Loucy (cell line): ENCODE results near the gene RHOF.

Source experiments
- H2AFZ ChIP-seq: fragments of 200-600 bp; sonication (generic); 2 replicates; pipeline ENCODE4 v1.6.0; 2016; ENCODE audit warnings: antibody characterized with exemption, mild to moderate bottlenecking, low read length, moderate library complexity
- H3F3A ChIP-seq: fragments of 200-600 bp; 2 replicates; pipeline ENCODE4 v1.6.0; 2016; ENCODE audit warnings: antibody characterized with exemption, low read depth, mild to moderate bottlenecking
- H3K27me3 ChIP-seq: fragments of 200-600 bp; sonication (generic); 2 replicates; pipeline ENCODE4 v1.6.1; 2014; ENCODE audit warnings: low read length, mild to moderate bottlenecking; ENCODE audit not compliant: insufficient read depth, poor library complexity, severe bottlenecking
- H3K36me3 ChIP-seq: fragments of 200-600 bp; sonication (generic); 2 replicates; pipeline ENCODE4 v1.6.1; 2016; ENCODE audit warnings: low read length; ENCODE audit not compliant: insufficient read depth
- H3K4me1 ChIP-seq: fragments of 200-600 bp; sonication (generic); 2 replicates; pipeline ENCODE4 v1.5.1; 2014; ENCODE audit warnings: low read length, mild to moderate bottlenecking; ENCODE audit not compliant: insufficient read depth, poor library complexity, severe bottlenecking
- H3K4me2 ChIP-seq: fragments of 200-600 bp; sonication (generic); 2 replicates; pipeline ENCODE4 v1.6.0; 2014; ENCODE audit warnings: antibody characterized with exemption, low read length, low read depth, mild to moderate bottlenecking; ENCODE audit not compliant: poor library complexity, severe bottlenecking
- H3K4me3 ChIP-seq: fragments of 200-600 bp; sonication (generic); 2 replicates; pipeline ENCODE4 v1.5.1; 2014; ENCODE audit warnings: low read length, mild to moderate bottlenecking, mixed read lengths; ENCODE audit not compliant: poor library complexity, severe bottlenecking
- H3K79me2 ChIP-seq: fragments of 200-600 bp; sonication (generic); 2 replicates; pipeline ENCODE4 v1.6.1; 2014; ENCODE audit warnings: low read length; ENCODE audit not compliant: insufficient read depth
- H3K9ac ChIP-seq: fragments of 200-600 bp; sonication (generic); 2 replicates; pipeline ENCODE4 v1.6.0; 2014; ENCODE audit warnings: mild to moderate bottlenecking, low read depth, low read length, moderate library complexity; ENCODE audit not compliant: poor library complexity, severe bottlenecking
- H3K9me2 ChIP-seq: fragments of 200-600 bp; sonication (generic); replicated peaks from 2 replicates; pipeline ENCODE4 v1.6.1; 2016; ENCODE audit warnings: low read depth, low read length, mixed read lengths
- H3K9me3 ChIP-seq: fragments of 200-600 bp; sonication (generic); 2 replicates; pipeline ENCODE4 v1.6.1; 2014; ENCODE audit warnings: mild to moderate bottlenecking, antibody characterized with exemption, low read length, low read depth; ENCODE audit not compliant: insufficient read depth
- H4K20me1 ChIP-seq: fragments of 200-600 bp; sonication (generic); 2 replicates; pipeline ENCODE4 v1.6.0; 2014; ENCODE audit warnings: antibody characterized with exemption, low read length, mild to moderate bottlenecking; ENCODE audit not compliant: insufficient read depth, poor library complexity, severe bottlenecking
- EZH2phosphoT487 ChIP-seq: fragments of 200-600 bp; IDR thresholded peaks from 2 replicates; pipeline ENCODE4 v1.6.1; 2018; ENCODE audit warnings: antibody characterized with exemption, mild to moderate bottlenecking, moderate library complexity, borderline replicate concordance
- TF ChIP-seq, protein P1 (sequence below): fragments of 200-600 bp; sonication (generic); conservative IDR thresholded peaks from 2 replicates; pipeline ENCODE4 v1.5.1; 2014; ENCODE audit warnings: mild to moderate bottlenecking, antibody characterized with exemption, low read length

Gene RHOF

DNA sequence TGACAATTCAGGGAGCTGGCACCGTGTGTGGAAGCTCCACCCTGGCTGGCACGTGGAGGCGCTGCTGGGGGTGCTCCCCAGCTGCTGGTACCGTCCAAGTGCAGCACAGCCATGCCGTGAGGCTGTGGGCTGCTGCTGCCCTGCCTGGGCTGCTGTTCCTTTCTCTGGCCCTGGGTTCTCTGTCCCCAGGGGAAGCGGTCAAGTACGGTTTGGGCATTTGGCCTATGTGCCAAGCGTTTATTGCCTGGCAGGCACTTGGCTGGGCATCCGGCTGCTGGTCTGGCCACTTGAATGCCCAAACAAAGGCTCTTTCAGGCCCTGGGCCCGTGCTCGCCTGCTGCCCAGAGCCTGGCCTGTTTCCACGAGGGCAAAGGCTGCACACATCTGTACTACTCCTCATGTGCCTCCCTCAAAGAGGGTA, 39.6 kb downstream of the RHOF start:
- Histone ChIP-seq H3K4me1 (peaks cover 15% of the 10 kb centered on the region), H3K36me3 (0 out of 2 replicates have a peak, but pooled peaks cover 3% of the 10 kb centered on the region), H3K9ac (no peak overlapping the region), H3K27me3 (no peaks in the 10 kb centered on the region), H3K4me3 (no peak overlapping the region), H3K79me2 (no peaks in the 10 kb centered on the region), H3K9me3 (no peaks in the 10 kb centered on the region), H2AFZ (no peak overlapping the region), H3K9me2 (no peaks in the 10 kb centered on the region), H3K4me2 (no peak overlapping the region), H4K20me1 (no peaks in the 10 kb centered on the region), H3F3A (no peaks in the 10 kb centered on the region)
- TF ChIP-seq EZH2phosphoT487, result no peak
- TF ChIP-seq, protein P1, sequence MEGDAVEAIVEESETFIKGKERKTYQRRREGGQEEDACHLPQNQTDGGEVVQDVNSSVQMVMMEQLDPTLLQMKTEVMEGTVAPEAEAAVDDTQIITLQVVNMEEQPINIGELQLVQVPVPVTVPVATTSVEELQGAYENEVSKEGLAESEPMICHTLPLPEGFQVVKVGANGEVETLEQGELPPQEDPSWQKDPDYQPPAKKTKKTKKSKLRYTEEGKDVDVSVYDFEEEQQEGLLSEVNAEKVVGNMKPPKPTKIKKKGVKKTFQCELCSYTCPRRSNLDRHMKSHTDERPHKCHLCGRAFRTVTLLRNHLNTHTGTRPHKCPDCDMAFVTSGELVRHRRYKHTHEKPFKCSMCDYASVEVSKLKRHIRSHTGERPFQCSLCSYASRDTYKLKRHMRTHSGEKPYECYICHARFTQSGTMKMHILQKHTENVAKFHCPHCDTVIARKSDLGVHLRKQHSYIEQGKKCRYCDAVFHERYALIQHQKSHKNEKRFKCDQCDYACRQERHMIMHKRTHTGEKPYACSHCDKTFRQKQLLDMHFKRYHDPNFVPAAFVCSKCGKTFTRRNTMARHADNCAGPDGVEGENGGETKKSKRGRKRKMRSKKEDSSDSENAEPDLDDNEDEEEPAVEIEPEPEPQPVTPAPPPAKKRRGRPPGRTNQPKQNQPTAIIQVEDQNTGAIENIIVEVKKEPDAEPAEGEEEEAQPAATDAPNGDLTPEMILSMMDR, result no peak

DNA sequence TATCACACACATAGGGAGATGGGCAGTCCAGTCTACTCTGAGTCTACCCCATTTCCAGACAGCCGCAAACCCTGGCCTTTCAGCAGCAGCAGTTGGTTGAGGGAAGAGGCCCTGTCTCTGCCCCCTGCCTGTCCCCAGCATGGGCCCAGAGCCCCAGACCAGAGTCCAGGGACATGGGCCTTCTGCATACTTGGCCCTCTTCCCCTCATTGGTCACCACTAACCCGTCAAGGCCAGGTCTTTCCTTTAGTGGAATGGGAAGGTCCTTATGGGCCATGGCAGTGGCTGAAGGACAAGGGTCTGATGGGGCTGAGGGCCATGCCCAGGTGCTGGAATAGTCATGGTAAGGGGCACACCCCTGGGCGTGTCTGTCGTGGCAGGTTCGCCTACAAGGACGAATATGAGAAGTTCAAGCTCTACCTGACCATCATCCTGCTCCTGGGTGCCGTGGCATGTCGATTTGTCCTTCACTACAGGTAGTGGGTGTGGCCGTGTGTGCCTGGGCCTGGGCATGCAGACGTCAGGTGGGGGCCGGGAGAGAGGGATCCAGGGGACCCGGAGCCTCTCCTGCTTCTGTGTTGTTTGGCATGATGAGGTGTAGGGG, 41.6 kb downstream of the RHOF start:
- H3K36me3 ChIP-seq, result 0 out of 2 replicates have a peak, but pooled peaks cover 3% of the 10 kb centered on the region
- H4K20me1 ChIP-seq, result no peaks in the 10 kb centered on the region
- H3K9me2 ChIP-seq, result no peaks in the 10 kb centered on the region
- H3K4me2 ChIP-seq, result no peak overlapping the region
- H3K79me2 ChIP-seq, result no peaks in the 10 kb centered on the region
- H3K27me3 ChIP-seq, result no peaks in the 10 kb centered on the region
- H3F3A ChIP-seq, result no peaks in the 10 kb centered on the region; the same call in 1 of the 2 replicates
- no peak overlapping the region for H3K4me3 ChIP-seq
- H3K9me3 ChIP-seq, result no peaks in the 10 kb centered on the region
- H3K9ac ChIP-seq, result no peak overlapping the region
- no peak for TF ChIP-seq EZH2phosphoT487
- TF ChIP-seq, protein P1, result no peak
- peaks cover 14% of the 10 kb centered on the region for H3K4me1 ChIP-seq
- H2AFZ ChIP-seq, result no peak overlapping the region

DNA sequence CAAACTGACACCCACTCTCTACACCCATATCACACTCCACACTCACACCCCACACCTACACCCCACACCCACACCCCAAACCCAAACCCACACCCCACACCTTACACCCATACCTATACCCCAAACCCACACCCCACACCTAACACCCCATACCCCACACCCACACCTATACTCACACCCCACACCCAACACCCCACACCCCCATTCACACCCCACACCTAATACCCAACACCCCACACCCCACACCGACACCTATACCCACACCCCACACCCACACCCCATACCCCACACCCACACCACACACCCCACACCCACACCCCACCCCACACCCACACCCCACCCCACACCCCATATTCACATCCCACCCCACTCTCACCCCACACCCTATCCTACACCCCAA, 42.5 kb downstream of the RHOF start:
- H3F3A ChIP-seq, result no peaks in the 10 kb centered on the region; the same call in 1 of the 2 replicates
- H2AFZ ChIP-seq, result no peak overlapping the region
- H3K9me3 ChIP-seq, result no peaks in the 10 kb centered on the region
- H3K27me3 ChIP-seq, result no peaks in the 10 kb centered on the region
- no peak for TF ChIP-seq EZH2phosphoT487
- TF ChIP-seq, protein P1, result no peak
- H3K4me1 ChIP-seq, result peaks cover 6% of the 10 kb centered on the region
- no peak overlapping the region for H3K9ac ChIP-seq
- no peaks in the 10 kb centered on the region for H3K9me2 ChIP-seq
- no peaks in the 10 kb centered on the region for H4K20me1 ChIP-seq
- no peak overlapping the region for H3K4me3 ChIP-seq
- H3K79me2 ChIP-seq, result no peaks in the 10 kb centered on the region
- H3K36me3 ChIP-seq, result 0 out of 2 replicates have a peak, but pooled peaks cover 3% of the 10 kb centered on the region
- H3K4me2 ChIP-seq, result no peak overlapping the region
